SK-N-SH (cell line): ENCODE data around the gene KLF16. TPM values are rescaled to one million over a fixed set of nuclear protein-coding genes. Genes with fewer than 3 reads are reported as not detected.

Source experiments
- CTCF ChIA-PET: fragments of 300-600, 350-600 bp; formaldehyde crosslinking; extraction: SDS; loops from one replicate; lab custom pipeline; 2021; lab: Yijun Ruan, JAX
- POLR2A ChIA-PET: fragments of 350-600 bp; sonication (Branson Sonifier 250); formaldehyde crosslinking; extraction: SDS; loops from one replicate; lab custom pipeline; 2020; ENCODE audit warnings: antibody characterized with exemption, inconsistent platforms; lab: Yijun Ruan, JAX
- DNase-seq: peaks from one replicate; pipeline ENCODE4 v3.0.0; 2012
- H2AFZ ChIP-seq: fragments of 200-600 bp; sonication (generic); 2 replicates; pipeline ENCODE4 v1.8.1; 2016; ENCODE audit warnings: antibody characterized with exemption, mild to moderate bottlenecking, low read depth
- H3F3A ChIP-seq: fragments of 200-600 bp; sonication (generic); replicated peaks from 2 replicates; pipeline ENCODE3; 2016; ENCODE audit warnings: antibody characterized with exemption, mild to moderate bottlenecking; ENCODE audit not compliant: insufficient read depth
- H3K27ac ChIP-seq, 2 experiments: fragments of 200-500 bp in 1 of 2; fragments of 200-600 bp in 1 of 2; sonication (Bioruptor generic) in 1 of 2; sonication (generic), shearing (Covaris generic) in 1 of 2; 2 replicates each; pipeline versions ENCODE4 v1.5.1 to v1.6.1; 2014 to 2016; ENCODE audit warnings: low read depth in 2 of 2, inconsistent platforms in 1 of 2, low read length in 1 of 2, mild to moderate bottlenecking in 1 of 2, mixed read lengths in 1 of 2
- H3K27me3 ChIP-seq: fragments of 200-600 bp; sonication (generic), shearing (Covaris generic); 2 replicates; pipeline ENCODE4 v1.6.1; 2016; ENCODE audit warnings: mixed run types; ENCODE audit not compliant: insufficient read depth
- H3K36me3 ChIP-seq, 2 experiments: fragments of 200-500 bp in 1 of 2; fragments of 200-600 bp in 1 of 2; sonication (Bioruptor generic) in 1 of 2; sonication (generic) in 1 of 2; replicated peaks in 1 of 2; 2 replicates each; pipeline versions ENCODE3 to v1.5.1; 2014 to 2016; ENCODE audit warnings: low read length in 1 of 2, mild to moderate bottlenecking in 1 of 2; ENCODE audit not compliant: insufficient read depth in 2 of 2, control insufficient read depth in 1 of 2
- H3K4me1 ChIP-seq, 2 experiments: fragments of 200-500 bp in 1 of 2; fragments of 200-600 bp in 1 of 2; sonication (Bioruptor generic) in 1 of 2; sonication (generic), shearing (Covaris generic) in 1 of 2; 2 replicates each; pipeline versions ENCODE4 v1.5.1 to v1.6.1; 2014 to 2016; ENCODE audit warnings: low read depth in 1 of 2, low read length in 1 of 2, mixed run types in 1 of 2; ENCODE audit not compliant: insufficient read depth in 2 of 2, control insufficient read depth in 1 of 2
- H3K4me2 ChIP-seq: fragments of 200-600 bp; sonication (generic), shearing (Covaris generic); 2 replicates; pipeline ENCODE4 v1.6.1; 2017; ENCODE audit warnings: mixed run types
- H3K4me3 ChIP-seq, 2 experiments: fragments of 200-500 bp in 1 of 2; fragments of 200-600 bp in 1 of 2; sonication (Bioruptor generic) in 1 of 2; sonication (generic), shearing (Covaris generic) in 1 of 2; 2 replicates each; pipeline versions ENCODE4 v1.5.1 to v1.8.1; 2014 to 2016; ENCODE audit warnings: low read depth in 2 of 2, inconsistent platforms in 1 of 2, low read length in 1 of 2, mild to moderate bottlenecking in 1 of 2, mixed read lengths in 1 of 2, moderate library complexity in 1 of 2
- H3K79me2 ChIP-seq: fragments of 200-600 bp; sonication (generic); 2 replicates; pipeline ENCODE4 v1.8.1; 2017; ENCODE audit warnings: mild to moderate bottlenecking; ENCODE audit not compliant: insufficient read depth
- H3K9ac ChIP-seq: fragments of 200-600 bp; sonication (generic); 2 replicates; pipeline ENCODE4 v1.6.1; 2017; ENCODE audit warnings: mixed run types
- H3K9me2 ChIP-seq: fragments of 200-600 bp; sonication (generic); 2 replicates; pipeline ENCODE4 v1.6.1; 2017; ENCODE audit warnings: mixed run types
- H3K9me3 ChIP-seq: fragments of 200-600 bp; sonication (generic); 2 replicates; pipeline ENCODE4 v1.6.1; 2017; ENCODE audit warnings: mixed run types, mild to moderate bottlenecking, moderate library complexity
- H4K20me1 ChIP-seq: fragments of 200-600 bp; sonication (generic); 2 replicates; pipeline ENCODE4 v1.6.1; 2017; ENCODE audit warnings: mild to moderate bottlenecking, mixed run types; ENCODE audit not compliant: insufficient read depth
- ELF1 ChIP-seq: IDR thresholded peaks from 2 replicates; pipeline ENCODE4 v1.4.0; 2012
- EZH2phosphoT487 ChIP-seq: fragments of 200-600 bp; sonication (generic); IDR thresholded peaks from 2 replicates; pipeline ENCODE4 v1.6.1; 2017; ENCODE audit warnings: low read depth, mixed run types, mild to moderate bottlenecking, antibody characterized with exemption, moderate library complexity, borderline replicate concordance
- FOXJ3 ChIP-seq: sonication (generic); formaldehyde crosslinking; IDR thresholded peaks from 2 replicates; pipeline ENCODE4 v1.5.1; 2020; ENCODE audit warnings: mild to moderate bottlenecking, missing genetic modification reagents
- GABPA ChIP-seq: IDR thresholded peaks from 2 replicates; pipeline ENCODE4 v1.4.0; 2012; ENCODE audit warnings: low read depth, mild to moderate bottlenecking
- JUND ChIP-seq: IDR thresholded peaks from 2 replicates; pipeline ENCODE4 v1.4.0; 2012
- MAX ChIP-seq: IDR thresholded peaks from 2 replicates; pipeline ENCODE4 v1.4.0; 2012; ENCODE audit warnings: low read depth
- MEF2A ChIP-seq: IDR thresholded peaks from 2 replicates; pipeline ENCODE4 v1.4.0; 2012; ENCODE audit warnings: low read depth, borderline replicate concordance
- NFIC ChIP-seq: IDR thresholded peaks from 2 replicates; pipeline ENCODE4 v1.4.0; 2012; ENCODE audit warnings: borderline replicate concordance
- POLR2AphosphoS5 ChIP-seq: IDR thresholded peaks from 2 replicates; pipeline ENCODE4 v1.6.1; 2012; ENCODE audit warnings: low read depth, low read length
- RCOR1 ChIP-seq: fragments of 150-350 bp; IDR thresholded peaks from 2 replicates; pipeline ENCODE4 v1.6.1; 2017; ENCODE audit warnings: antibody characterized with exemption, low read length
- REST ChIP-seq: IDR thresholded peaks from 2 replicates; pipeline ENCODE4 v1.6.1; 2012; ENCODE audit warnings: mild to moderate bottlenecking, low read depth, low read length, moderate library complexity
- RFX5 ChIP-seq: IDR thresholded peaks from 2 replicates; pipeline ENCODE4 v1.6.1; 2012; ENCODE audit warnings: mild to moderate bottlenecking, improper control_type of control experiment, low read length
- SIN3A ChIP-seq: IDR thresholded peaks from 2 replicates; pipeline ENCODE4 v1.6.1; 2012; ENCODE audit warnings: low read depth, mild to moderate bottlenecking, low read length, moderate library complexity, borderline replicate concordance
- SMC3 ChIP-seq: IDR thresholded peaks from 2 replicates; pipeline ENCODE4 v1.6.1; 2012; ENCODE audit warnings: low read depth, low read length, improper control_type of control experiment
- TCF12 ChIP-seq: IDR thresholded peaks from 2 replicates; pipeline ENCODE4 v1.4.0; 2012
- ZBTB33 ChIP-seq: IDR thresholded peaks from 2 replicates; pipeline ENCODE4 v1.4.0; 2012; ENCODE audit warnings: low read depth, borderline replicate concordance
- WGBS: methylation state at CpG from one replicate; pipeline ENCODE4 v1.1.6; 2017; ENCODE audit warnings: low lambda C conversion rate; 5-methylcytosine and 5-hydroxymethylcytosine counted together
- polyA plus RNA-seq, 3 experiments: library from polyadenylated mRNA; depleted of rRNA; stranded (reverse); fragments of >200 nt; gene quantifications; 2 replicates each; pipeline ENCODE4 v1.2.3, GENCODE V29; 2012
- TF ChIP-seq, protein P1 (sequence below): fragments of 200-600 bp; sonication (generic); IDR thresholded peaks from 2 replicates; pipeline ENCODE4 v1.6.1; 2017; ENCODE audit warnings: antibody characterized with exemption, mild to moderate bottlenecking, moderate library complexity

KLF16 gene
- polyA plus RNA-seq, 1 of the 3 experiments (the other 2 are of a cell fraction): 16.1 TPM

- H3K27ac ChIP-seq: no peak overlapping the region
- no peak overlapping the region for H2AFZ ChIP-seq
- peaks cover 7 to 18% of the 10 kb centered on the region in 2 experiments; a peak in 1 of 4 replicates for H3K4me1 ChIP-seq
- H3K4me3 ChIP-seq: no peak overlapping the region; a peak in 1 of 4 replicates
- no peak overlapping the region for H3K9ac ChIP-seq
- ChIA-PET POLR2A (no interaction called here), CTCF (interaction anchor here (0.6 to 2.0 kb wide), 13 partner anchors 9 to 303 kb away, joined by 3 to 16 read pairs (median 3); no protein-coding TSS in a partner anchor)
- H3K79me2 ChIP-seq: peaks cover 78% of the 10 kb centered on the region
- peaks cover 87% of the 10 kb centered on the region for H4K20me1 ChIP-seq
- TF ChIP-seq FOXJ3 (CRISPR knock-in tag) (no peak), MEF2A (no peak), MAX (no peak), SMC3 (no peak), POLR2AphosphoS5 (no peak), ZBTB33 (no peak), JUND (no peak), NFIC (no peak), REST (no peak), GABPA (no peak), RFX5 (no peak), ELF1 (no peak), RCOR1 (no peak), EZH2phosphoT487 (no peak), SIN3A (no peak), TCF12 (no peak)
- TF ChIP-seq, protein P1, sequence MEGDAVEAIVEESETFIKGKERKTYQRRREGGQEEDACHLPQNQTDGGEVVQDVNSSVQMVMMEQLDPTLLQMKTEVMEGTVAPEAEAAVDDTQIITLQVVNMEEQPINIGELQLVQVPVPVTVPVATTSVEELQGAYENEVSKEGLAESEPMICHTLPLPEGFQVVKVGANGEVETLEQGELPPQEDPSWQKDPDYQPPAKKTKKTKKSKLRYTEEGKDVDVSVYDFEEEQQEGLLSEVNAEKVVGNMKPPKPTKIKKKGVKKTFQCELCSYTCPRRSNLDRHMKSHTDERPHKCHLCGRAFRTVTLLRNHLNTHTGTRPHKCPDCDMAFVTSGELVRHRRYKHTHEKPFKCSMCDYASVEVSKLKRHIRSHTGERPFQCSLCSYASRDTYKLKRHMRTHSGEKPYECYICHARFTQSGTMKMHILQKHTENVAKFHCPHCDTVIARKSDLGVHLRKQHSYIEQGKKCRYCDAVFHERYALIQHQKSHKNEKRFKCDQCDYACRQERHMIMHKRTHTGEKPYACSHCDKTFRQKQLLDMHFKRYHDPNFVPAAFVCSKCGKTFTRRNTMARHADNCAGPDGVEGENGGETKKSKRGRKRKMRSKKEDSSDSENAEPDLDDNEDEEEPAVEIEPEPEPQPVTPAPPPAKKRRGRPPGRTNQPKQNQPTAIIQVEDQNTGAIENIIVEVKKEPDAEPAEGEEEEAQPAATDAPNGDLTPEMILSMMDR: no peak
- H3F3A ChIP-seq: peaks cover 19% of the 10 kb centered on the region
- no peak for DNase-seq
- no peaks in the 10 kb centered on the region for H3K27me3 ChIP-seq
- no peaks in the 10 kb centered on the region for H3K9me2 ChIP-seq
- no peak overlapping the region for H3K4me2 ChIP-seq
- H3K36me3 ChIP-seq: peaks cover 3 to 6% of the 10 kb centered on the region in 2 experiments
- H3K9me3 ChIP-seq: no peaks in the 10 kb centered on the region
- 30% methylated on average over 5 of the region's 5 CpGs for WGBS
Observed at GRCh38 chr19:1849132-1849474, 14.3 kb downstream of the KLF16 start.
